Tibial nerve (tissue), 4 donors: ENCODE results near the gene NFE2L2.

Source experiments
- CTCF ChIP-seq, 5 experiments: fragments of 200-600 bp in 3 of 5; fragments of 450-650 bp in 2 of 5; sonication (generic) in 3 of 5; IDR thresholded peaks; one replicate each; pipeline ENCODE4 v1.5.1; 2016 to 2019; ENCODE audit warnings: antibody characterized with exemption in 5 of 5, mild to moderate bottlenecking in 3 of 5, moderate library complexity in 2 of 5
- EP300 ChIP-seq, 2 donors: sonication (generic); formaldehyde crosslinking; IDR thresholded peaks; one replicate each; pipeline ENCODE4 v1.6.1; 2017; ENCODE audit warnings: antibody characterized with exemption in 2 of 2, mild to moderate bottlenecking in 1 of 2
- POLR2A ChIP-seq, 2 donors: fragments of 450-650 bp; IDR thresholded peaks; one replicate each; pipeline ENCODE4 v1.6.1; 2017; ENCODE audit warnings: antibody characterized with exemption in 2 of 2, mild to moderate bottlenecking in 2 of 2, moderate library complexity in 2 of 2

DNA sequence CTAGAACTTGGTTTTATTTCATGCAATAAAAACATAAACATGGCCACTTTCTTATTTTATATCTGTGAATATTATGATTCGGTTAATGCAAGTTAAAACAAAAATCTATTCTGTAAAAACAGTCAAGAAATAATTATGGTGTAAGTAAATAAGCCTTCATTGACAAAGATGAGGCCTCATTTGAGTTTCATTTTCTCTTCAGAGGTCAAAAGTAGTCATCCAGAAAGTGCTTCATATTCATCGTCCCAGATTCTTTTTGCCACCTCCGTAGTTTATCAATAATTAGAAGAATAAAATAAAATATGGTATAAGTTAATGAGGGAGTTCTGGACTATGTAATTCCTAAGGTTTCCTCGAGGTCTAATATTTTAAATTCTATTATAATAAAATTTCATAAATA is 71.3 kb downstream of the NFE2L2 start:
- TF ChIP-seq CTCF (IDR thresholded peaks at IDR 0.05): no peak
- TF ChIP-seq EP300 (IDR thresholded peaks at IDR 0.05): no peak
- TF ChIP-seq POLR2A (IDR thresholded peaks at IDR 0.05): no peak
